Prostate gland (tissue), 2 donors: ENCODE data around the gene ABI1. TPM values are rescaled to one million over a fixed set of nuclear protein-coding genes. Genes with fewer than 3 reads are reported as not detected.

Experiments used
- DNase-seq: peaks from one replicate; pipeline ENCODE4 v3.0.0-alpha.2; 2019; ENCODE audit warnings: low spot score
- H3K27ac ChIP-seq, 2 donors: fragments of 200-600 bp; sonication (generic); 2 replicates each; pipeline ENCODE4 v1.5.1; 2017 to 2019
- H3K27me3 ChIP-seq: fragments of 200-600 bp; sonication (generic); replicated peaks from 2 replicates; pipeline ENCODE4 v1.5.1; 2019; ENCODE audit not compliant: insufficient read depth
- H3K36me3 ChIP-seq, 2 donors: fragments of 200-600 bp; sonication (generic); 1 replicate in 1 of 2; 2 replicates in 1 of 2; pipeline versions ENCODE4 v1.5.1 to v1.8.1; 2017 to 2019
- H3K4me1 ChIP-seq: fragments of 200-600 bp; sonication (generic); replicated peaks from 2 replicates; pipeline ENCODE4 v1.5.1; 2019
- H3K4me3 ChIP-seq, 2 donors: fragments of 200-600 bp; sonication (generic); 2 replicates each; pipeline ENCODE4 v1.5.1; 2017 to 2019
- H3K9me3 ChIP-seq: fragments of 200-600 bp; sonication (generic); 2 replicates; pipeline ENCODE4 v1.5.1; 2017
- CTCF ChIP-seq, 4 experiments: fragments of 200-600 bp in 2 of 4; fragments of 450-650 bp in 2 of 4; sonication (generic) in 2 of 4; IDR thresholded peaks; 1 replicate in 3 of 4; 2 replicates in 1 of 4; pipeline ENCODE4 v1.5.1; 2016 to 2019; ENCODE audit warnings: antibody characterized with exemption in 4 of 4, mild to moderate bottlenecking in 2 of 4, moderate library complexity in 2 of 4
- POLR2A ChIP-seq: fragments of 450-650 bp; IDR thresholded peaks from one replicate; pipeline ENCODE4 v1.6.1; 2016; ENCODE audit warnings: antibody characterized with exemption, mild to moderate bottlenecking
- POLR2AphosphoS5 ChIP-seq: sonication (generic); formaldehyde crosslinking; IDR thresholded peaks from one replicate; pipeline ENCODE4 v1.6.1; 2017; ENCODE audit warnings: antibody characterized with exemption
- WGBS: methylation state at CpG from one replicate; pipeline ENCODE4 v1.1.5; 2018; 5-methylcytosine and 5-hydroxymethylcytosine counted together
- intact Hi-C: fragments of 100-400 bp; cut with DNase I; formaldehyde crosslinking; loops from one replicate; pipeline ENCODE4 v1.14.2; 2022
- total RNA-seq, 2 donors: library from RNA; depleted of rRNA; stranded (reverse); fragments of >200 nt; gene quantifications; one replicate each; pipeline ENCODE4 v1.1.0, GENCODE V29; 2016

Gene ABI1
- total RNA-seq, 2 donors from 2014 or later: 37.8 to 60.6 TPM

GRCh38 chr10:26800468-26800867 is 60.3 kb downstream of the ABI1 start:
- H3K27me3 ChIP-seq: no peaks in the 10 kb centered on the region
- DNase-seq: no peak
- intact Hi-C loops: no loop called here
- no peaks in the 10 kb centered on the region for H3K9me3 ChIP-seq
- no peak overlapping the region for H3K4me3 ChIP-seq
- no peak for TF ChIP-seq POLR2AphosphoS5
- H3K36me3 ChIP-seq: no peaks in the 10 kb centered on the region
- peaks cover 7% of the 10 kb centered on the region for H3K4me1 ChIP-seq
- no peak overlapping the region for H3K27ac ChIP-seq
- 97% methylated on average over 7 of the region's 7 CpGs for WGBS

- 34% methylated on average over 4 of the region's 4 CpGs for WGBS
- peaks cover 3% of the 10 kb centered on the region for H3K4me1 ChIP-seq
- no peak overlapping the region for H3K4me3 ChIP-seq
- H3K9me3 ChIP-seq: no peaks in the 10 kb centered on the region
- TF ChIP-seq POLR2AphosphoS5: no peak
- no peak for TF ChIP-seq POLR2A
- intact Hi-C loops: no loop called here
- no peaks in the 10 kb centered on the region for H3K27me3 ChIP-seq
- H3K36me3 ChIP-seq: no peaks in the 10 kb centered on the region
- DNase-seq: no peak
- H3K27ac ChIP-seq: no peak overlapping the region
Measured at GRCh38 chr10:26799342-26799741, 61.4 kb downstream of the ABI1 start.

- 95% methylated on average over 5 of the region's 5 CpGs for WGBS
- Histone ChIP-seq H3K9me3 (no peaks in the 10 kb centered on the region), H3K36me3 (no peaks in the 10 kb centered on the region), H3K4me3 (no peak overlapping the region), H3K27me3 (no peaks in the 10 kb centered on the region), H3K27ac (no peak overlapping the region), H3K4me1 (no peaks in the 10 kb centered on the region)
- no peak for DNase-seq
- intact Hi-C loops: no loop called here
- TF ChIP-seq POLR2A (no peak), CTCF (IDR thresholded peaks at IDR 0.05) (no peak), POLR2AphosphoS5 (no peak)
Measured at GRCh38 chr10:26798298-26798697, 62.5 kb downstream of the ABI1 start.

- no peak overlapping the region for H3K4me3 ChIP-seq
- no peaks in the 10 kb centered on the region for H3K4me1 ChIP-seq
- H3K27ac ChIP-seq: no peak overlapping the region
- H3K36me3 ChIP-seq: no peaks in the 10 kb centered on the region
- intact Hi-C loops: no loop called here
- H3K9me3 ChIP-seq: no peaks in the 10 kb centered on the region
- TF ChIP-seq CTCF (IDR thresholded peaks at IDR 0.05) (no peak), POLR2A (no peak), POLR2AphosphoS5 (no peak)
- no peak for DNase-seq
- WGBS: 99% methylated on average over 2 of the region's 2 CpGs
- no peaks in the 10 kb centered on the region for H3K27me3 ChIP-seq
Measured at GRCh38 chr10:26797340-26797739, 63.4 kb downstream of the ABI1 start.

- Histone ChIP-seq H3K27ac (no peak overlapping the region), H3K9me3 (no peaks in the 10 kb centered on the region), H3K27me3 (no peaks in the 10 kb centered on the region), H3K4me1 (no peaks in the 10 kb centered on the region), H3K36me3 (no peaks in the 10 kb centered on the region), H3K4me3 (no peak overlapping the region)
- no peak for DNase-seq
- intact Hi-C loops: no loop called here
- no peak for TF ChIP-seq CTCF (IDR thresholded peaks at IDR 0.05)
- TF ChIP-seq POLR2A: no peak
- no peak for TF ChIP-seq POLR2AphosphoS5
- WGBS: 32% methylated on average over 2 of the region's 2 CpGs
Measured at GRCh38 chr10:26792758-26793495, 67.8 kb downstream of the ABI1 start.
